ENCODE measurements around the gene NRXN3. TPM values are rescaled to one million over a fixed set of nuclear protein-coding genes. Genes with fewer than 3 reads are reported as not detected.

The NRXN3 gene
- polyA plus RNA-seq, 6 donors from 2014 or later, result not detected

- DNase-seq (no peak), ATAC-seq (ENCODE audit: low read depth in 2 of 2) (no peak)
- Mint-ChIP-seq H3K4me3 (no peak overlapping the region), H3K27me3 (no peaks in the 10 kb centered on the region), H3K27ac (no peak overlapping the region), H3K4me1 (no peaks in the 10 kb centered on the region), H3K9me3 (peaks cover 0 to 8% (median 2%) of the 10 kb centered on the region in 7 donors), H3K36me3 (no peaks in the 10 kb centered on the region)
Measured at GRCh38 chr14:79337761-79338160, 1167.6 kb downstream of the NRXN3 start.

- H3K27me3 Mint-ChIP-seq, result no peaks in the 10 kb centered on the region
- peak overlapping the region in 1 of 8 donors; percentile 64 for H3K4me3 Mint-ChIP-seq
- H3K36me3 Mint-ChIP-seq, result no peaks in the 10 kb centered on the region
- H3K27ac Mint-ChIP-seq, result no peak overlapping the region
- DNase-seq (no peak), ATAC-seq (ENCODE audit: low read depth in 2 of 2) (no peak)
- no peaks in the 10 kb centered on the region for H3K4me1 Mint-ChIP-seq
- peaks cover 0 to 6% (median 0%) of the 10 kb centered on the region in 7 donors for H3K9me3 Mint-ChIP-seq
Measured at GRCh38 chr14:79342942-79343341, 1172.8 kb downstream of the NRXN3 start.

- no peaks in the 10 kb centered on the region for H3K4me1 Mint-ChIP-seq
- no peak overlapping the region for H3K27ac Mint-ChIP-seq
- no peak overlapping the region for H3K4me3 Mint-ChIP-seq
- no peaks in the 10 kb centered on the region for H3K9me3 Mint-ChIP-seq
- DNase-seq, result no peak
- no peaks in the 10 kb centered on the region for H3K36me3 Mint-ChIP-seq
- no peak for ATAC-seq (ENCODE audit: low read depth in 2 of 2)
- H3K27me3 Mint-ChIP-seq, result no peaks in the 10 kb centered on the region
Measured at GRCh38 chr14:79351011-79351410, 1180.8 kb downstream of the NRXN3 start.

GRCh38 chr14:79352076-79352630 lies 1182.0 kb downstream of the NRXN3 start:
- H3K9me3 Mint-ChIP-seq, result no peaks in the 10 kb centered on the region
- H3K4me1 Mint-ChIP-seq, result no peaks in the 10 kb centered on the region
- DNase-seq (no peak), ATAC-seq (ENCODE audit: low read depth in 2 of 2) (no peak)
- H3K36me3 Mint-ChIP-seq, result no peaks in the 10 kb centered on the region
- no peaks in the 10 kb centered on the region for H3K27me3 Mint-ChIP-seq
- no peak overlapping the region for H3K27ac Mint-ChIP-seq
- no peak overlapping the region for H3K4me3 Mint-ChIP-seq

- DNase-seq (no peak), ATAC-seq (ENCODE audit: low read depth in 2 of 2) (no peak)
- H3K4me1 Mint-ChIP-seq, result no peaks in the 10 kb centered on the region
- H3K9me3 Mint-ChIP-seq, result peaks cover 0 to 3% (median 0%) of the 10 kb centered on the region in 7 donors
- H3K27ac Mint-ChIP-seq, result no peak overlapping the region
- no peaks in the 10 kb centered on the region for H3K36me3 Mint-ChIP-seq
- H3K4me3 Mint-ChIP-seq, result no peak overlapping the region
- no peaks in the 10 kb centered on the region for H3K27me3 Mint-ChIP-seq
Measured at GRCh38 chr14:79354336-79354735, 1184.2 kb downstream of the NRXN3 start.

GRCh38 chr14:79356040-79356439 lies 1185.9 kb downstream of the NRXN3 start:
- H3K9me3 Mint-ChIP-seq, result peaks cover 0 to 3% (median 0%) of the 10 kb centered on the region in 7 donors
- no peaks in the 10 kb centered on the region for H3K4me1 Mint-ChIP-seq
- ATAC-seq (ENCODE audit: low read depth in 2 of 2) (no peak), DNase-seq (no peak)
- H3K4me3 Mint-ChIP-seq, result no peak overlapping the region
- no peaks in the 10 kb centered on the region for H3K27me3 Mint-ChIP-seq
- no peak overlapping the region for H3K27ac Mint-ChIP-seq
- H3K36me3 Mint-ChIP-seq, result no peaks in the 10 kb centered on the region

GRCh38 chr14:79357307-79357706 lies 1187.1 kb downstream of the NRXN3 start:
- Mint-ChIP-seq H3K36me3 (no peaks in the 10 kb centered on the region), H3K27me3 (no peaks in the 10 kb centered on the region), H3K4me3 (no peak overlapping the region), H3K9me3 (peaks cover 0 to 3% (median 0%) of the 10 kb centered on the region in 7 donors), H3K27ac (no peak overlapping the region), H3K4me1 (no peaks in the 10 kb centered on the region)
- DNase-seq, result no peak
- no peak for ATAC-seq (ENCODE audit: low read depth in 2 of 2)

- H3K36me3 Mint-ChIP-seq, result no peaks in the 10 kb centered on the region
- ATAC-seq (ENCODE audit: low read depth in 2 of 2), result no peak
- no peak overlapping the region for H3K4me3 Mint-ChIP-seq
- no peak for DNase-seq
- no peaks in the 10 kb centered on the region for H3K4me1 Mint-ChIP-seq
- H3K27me3 Mint-ChIP-seq, result no peaks in the 10 kb centered on the region
- H3K27ac Mint-ChIP-seq, result no peak overlapping the region
- peaks cover 0 to 4% (median 2%) of the 10 kb centered on the region in 7 donors for H3K9me3 Mint-ChIP-seq
Measured at GRCh38 chr14:79363291-79363690, 1193.1 kb downstream of the NRXN3 start.

GRCh38 chr14:79369359-79370332 lies 1199.5 kb downstream of the NRXN3 start:
- DNase-seq, result no peak
- ATAC-seq (ENCODE audit: low read depth in 2 of 2), result no peak
- Mint-ChIP-seq H3K4me1 (no peaks in the 10 kb centered on the region), H3K4me3 (no peak overlapping the region), H3K27ac (no peak overlapping the region), H3K27me3 (no peaks in the 10 kb centered on the region), H3K36me3 (no peaks in the 10 kb centered on the region), H3K9me3 (peaks cover 0 to 6% (median 2%) of the 10 kb centered on the region in 7 donors)

- Mint-ChIP-seq H3K27ac (no peak overlapping the region), H3K9me3 (peaks cover 0 to 8% (median 2%) of the 10 kb centered on the region in 7 donors), H3K4me3 (no peak overlapping the region), H3K36me3 (no peaks in the 10 kb centered on the region), H3K4me1 (no peaks in the 10 kb centered on the region), H3K27me3 (no peaks in the 10 kb centered on the region)
- no peak for DNase-seq
- ATAC-seq (ENCODE audit: low read depth in 2 of 2), result no peak
Measured at GRCh38 chr14:79370969-79371368, 1200.8 kb downstream of the NRXN3 start.

GRCh38 chr14:79373451-79373850 lies 1203.3 kb downstream of the NRXN3 start:
- H3K4me3 Mint-ChIP-seq, result no peak overlapping the region
- DNase-seq, result no peak
- H3K4me1 Mint-ChIP-seq, result no peaks in the 10 kb centered on the region
- H3K27ac Mint-ChIP-seq, result no peak overlapping the region
- ATAC-seq (ENCODE audit: low read depth in 2 of 2), result no peak
- peaks cover 0 to 5% (median 3%) of the 10 kb centered on the region in 7 donors for H3K9me3 Mint-ChIP-seq
- no peaks in the 10 kb centered on the region for H3K36me3 Mint-ChIP-seq
- H3K27me3 Mint-ChIP-seq, result no peaks in the 10 kb centered on the region

GRCh38 chr14:79375356-79375755 lies 1205.2 kb downstream of the NRXN3 start:
- H3K4me3 Mint-ChIP-seq, result no peak overlapping the region
- no peak overlapping the region for H3K27ac Mint-ChIP-seq
- no peak for DNase-seq
- no peaks in the 10 kb centered on the region for H3K36me3 Mint-ChIP-seq
- H3K4me1 Mint-ChIP-seq, result no peaks in the 10 kb centered on the region
- H3K9me3 Mint-ChIP-seq, result peaks cover 0 to 7% (median 2%) of the 10 kb centered on the region in 7 donors
- H3K27me3 Mint-ChIP-seq, result no peaks in the 10 kb centered on the region
- no peak for ATAC-seq (ENCODE audit: low read depth in 2 of 2)

- H3K27ac Mint-ChIP-seq, result no peak overlapping the region
- no peaks in the 10 kb centered on the region for H3K27me3 Mint-ChIP-seq
- ATAC-seq (ENCODE audit: low read depth in 2 of 2) (no peak), DNase-seq (no peak)
- no peaks in the 10 kb centered on the region for H3K4me1 Mint-ChIP-seq
- H3K9me3 Mint-ChIP-seq, result peaks cover 0 to 12% (median 2%) of the 10 kb centered on the region in 7 donors
- H3K4me3 Mint-ChIP-seq, result no peak overlapping the region
- no peaks in the 10 kb centered on the region for H3K36me3 Mint-ChIP-seq
Measured at GRCh38 chr14:79376557-79376956, 1206.4 kb downstream of the NRXN3 start.

- ATAC-seq (ENCODE audit: low read depth in 2 of 2), result no peak
- H3K9me3 Mint-ChIP-seq, result peaks cover 0 to 12% (median 3%) of the 10 kb centered on the region in 7 donors
- no peaks in the 10 kb centered on the region for H3K4me1 Mint-ChIP-seq
- no peaks in the 10 kb centered on the region for H3K36me3 Mint-ChIP-seq
- H3K27ac Mint-ChIP-seq, result no peak overlapping the region
- DNase-seq, result no peak
- no peak overlapping the region for H3K4me3 Mint-ChIP-seq
- H3K27me3 Mint-ChIP-seq, result no peaks in the 10 kb centered on the region
Measured at GRCh38 chr14:79378020-79378419, 1207.8 kb downstream of the NRXN3 start.

All from naive B cell (primary cell).